Activated effector memory CD4-positive, alpha-beta T cell treated with Interleukin-2 at 50 U/mL for 16 hours (primary cell): ENCODE measurements around the gene INO80D.
"Not testable (repeated sequence)": the region's sequence is repeated elsewhere in the genome, so short reads cannot be mapped to it uniquely, and the experiment has no call there.

Experiments used
- DNase-seq: peaks from one replicate; pipeline ENCODE4 v3.0.0-alpha.2; 2020

INO80D gene

DNA sequence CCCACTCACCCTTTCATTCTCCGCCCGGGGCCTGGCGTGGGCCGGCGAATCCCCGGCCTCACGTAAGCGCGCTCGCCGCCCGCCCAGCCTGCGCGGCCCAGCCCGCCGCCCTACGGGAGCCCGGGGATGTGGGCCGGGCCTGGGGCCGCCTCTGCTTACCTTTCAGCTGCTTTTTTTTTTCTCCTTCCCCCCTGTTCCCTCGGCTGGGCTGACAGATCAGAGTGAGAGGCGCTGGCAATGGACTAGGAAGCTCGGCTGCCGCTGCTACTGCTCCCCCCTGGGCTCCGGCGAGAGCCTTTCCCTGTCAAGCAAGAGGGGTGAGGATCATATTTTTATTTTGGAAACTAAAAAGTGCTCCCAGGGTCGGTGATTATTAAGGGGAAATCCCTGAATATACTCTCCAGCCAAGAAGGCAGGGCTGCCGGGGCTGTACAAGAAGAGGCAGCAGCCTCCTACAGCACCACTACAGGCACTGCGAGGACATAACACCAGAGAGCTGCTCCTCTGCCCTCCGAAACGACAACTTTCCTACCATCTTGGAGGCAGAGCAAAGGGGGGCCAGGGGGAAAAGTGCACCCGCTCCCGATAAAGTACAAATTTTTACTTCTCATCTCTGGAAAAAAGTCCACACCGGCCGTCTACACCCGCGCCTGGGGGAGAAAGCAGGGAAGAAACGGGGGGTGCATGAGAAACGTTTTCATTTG lies at the start of gene INO80D:
Gene INO80D (minus strand): TSS at position 433 of the 704 bp plus-strand sequence. CDS start 23,158 bp downstream, outside the sequence.
- peak; percentile 69 for DNase-seq

DNA sequence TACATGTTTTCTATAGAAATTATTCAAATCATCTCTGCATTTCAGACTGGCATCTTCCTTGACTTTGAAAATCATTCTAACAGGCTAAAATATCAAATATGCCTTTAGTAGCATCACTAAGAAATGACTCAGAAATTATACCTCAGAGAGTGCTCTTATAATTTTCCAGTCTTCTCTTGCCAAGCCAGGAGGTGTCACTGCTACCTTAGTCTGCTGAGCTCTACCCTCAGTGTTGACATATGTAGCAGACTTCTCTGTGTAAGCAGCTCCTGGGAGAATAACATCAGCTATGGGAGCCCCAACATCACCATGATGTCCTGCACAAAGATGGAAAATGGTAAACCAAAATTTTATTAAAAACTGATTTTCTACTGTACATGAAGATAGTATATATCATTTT lies 41.7 kb upstream of the INO80D start:
- no peak for DNase-seq

- DNase-seq: no peak
Measured at GRCh38 chr2:206125901-206126300, 39.9 kb upstream of the INO80D start.

- not testable (repeated sequence) for DNase-seq
Measured at GRCh38 chr2:206122569-206122968, 36.6 kb upstream of the INO80D start.

- DNase-seq: no peak
Measured at GRCh38 chr2:206116278-206116677, 30.3 kb upstream of the INO80D start.

DNA sequence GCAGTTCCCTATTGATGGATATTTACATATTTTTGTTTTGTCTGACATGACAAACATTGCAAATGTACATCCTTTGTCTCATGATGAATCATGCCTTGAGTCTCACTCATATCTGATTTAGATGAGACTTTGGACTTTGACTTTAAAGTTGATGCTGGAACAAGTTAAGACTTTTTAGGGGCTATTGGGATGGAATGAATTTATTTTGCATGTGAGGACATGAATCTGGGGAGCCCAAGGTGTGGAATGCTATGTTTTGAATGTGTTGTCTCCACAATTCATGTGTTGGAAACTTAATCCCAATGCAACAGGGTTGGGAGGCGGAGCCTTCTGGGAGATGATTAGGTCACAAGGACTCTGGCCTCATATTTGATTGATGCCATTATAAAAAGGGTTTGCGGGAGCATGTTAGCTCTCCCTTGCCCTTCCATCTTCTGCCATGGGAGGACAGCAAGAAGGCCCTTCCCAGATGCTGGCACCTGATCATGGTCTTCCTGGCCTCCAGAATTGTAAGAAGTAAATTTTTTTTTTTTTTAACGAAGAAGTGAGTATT lies 29.1 kb upstream of the INO80D start:
- no peak for DNase-seq

GRCh38 chr2:206112846-206113547 lies 27.0 kb upstream of the INO80D start:
- DNase-seq: no peak

GRCh38 chr2:206112108-206112507 lies 26.1 kb upstream of the INO80D start:
- no peak for DNase-seq

DNA sequence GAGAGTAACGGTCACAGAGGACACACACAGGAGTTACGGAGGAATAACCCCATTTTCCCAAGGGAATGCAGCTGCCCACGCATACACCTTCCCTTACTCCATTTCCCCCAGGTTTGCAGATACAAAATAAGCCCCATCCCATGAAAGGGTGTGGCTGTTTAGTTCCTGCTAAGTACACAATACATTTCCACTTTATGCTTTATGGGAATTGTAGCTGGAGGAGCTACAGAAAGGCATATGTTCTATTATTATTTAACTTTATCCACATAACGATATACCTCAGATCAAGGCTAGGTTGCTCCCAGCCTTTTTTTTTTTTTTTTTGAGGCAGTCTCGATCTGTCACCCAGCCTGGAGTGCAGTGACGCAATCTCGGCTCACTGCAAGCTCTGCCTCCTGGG lies 22.7 kb upstream of the INO80D start:
- no peak for DNase-seq

- no peak for DNase-seq
Measured at GRCh38 chr2:206105541-206105940, 19.6 kb upstream of the INO80D start.

GRCh38 chr2:206105038-206105437 lies 19.1 kb upstream of the INO80D start:
- no peak for DNase-seq

DNA sequence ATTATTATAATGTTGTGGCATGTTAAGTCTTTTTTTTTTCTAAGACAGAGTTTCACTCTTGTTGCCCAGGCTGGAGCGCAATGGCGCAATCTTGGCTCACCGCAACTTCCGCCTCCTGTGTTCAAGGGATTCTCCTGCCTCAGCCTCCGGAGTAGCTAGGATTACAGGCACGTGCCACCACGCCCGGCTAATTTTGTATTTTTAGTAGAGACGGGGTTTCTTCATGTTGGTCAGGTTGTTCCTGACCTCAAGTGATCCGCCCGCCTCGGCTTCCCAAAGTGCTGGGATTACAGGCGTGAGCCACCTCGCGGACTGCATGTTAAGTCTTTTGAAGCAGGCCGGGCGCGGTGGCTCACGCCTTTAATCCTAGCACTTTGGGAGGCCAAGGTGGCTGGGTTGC lies 12.9 kb upstream of the INO80D start:
- DNase-seq: not testable (repeated sequence)

- no peak for DNase-seq
Measured at GRCh38 chr2:206098471-206098870, 12.5 kb upstream of the INO80D start.

DNA sequence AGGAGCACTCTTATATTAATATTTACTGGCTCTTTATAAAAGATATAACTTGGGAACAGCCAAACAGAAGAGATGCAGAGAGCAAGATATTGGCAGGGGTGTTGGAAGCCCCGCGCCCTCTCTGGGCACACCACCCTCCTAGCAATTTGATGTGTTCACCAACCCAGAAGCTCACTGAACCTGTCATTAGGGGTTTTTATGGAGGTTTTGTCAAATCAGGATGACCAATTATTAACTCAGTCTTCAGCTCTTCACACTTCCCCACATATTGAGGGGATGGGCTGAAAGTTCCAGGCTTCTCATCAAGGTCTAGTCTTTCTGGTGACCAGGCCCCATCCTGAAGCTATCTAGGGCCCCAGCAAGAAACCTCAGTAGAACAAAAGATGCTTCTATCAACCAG lies 10.9 kb upstream of the INO80D start:
- no peak for DNase-seq

DNA sequence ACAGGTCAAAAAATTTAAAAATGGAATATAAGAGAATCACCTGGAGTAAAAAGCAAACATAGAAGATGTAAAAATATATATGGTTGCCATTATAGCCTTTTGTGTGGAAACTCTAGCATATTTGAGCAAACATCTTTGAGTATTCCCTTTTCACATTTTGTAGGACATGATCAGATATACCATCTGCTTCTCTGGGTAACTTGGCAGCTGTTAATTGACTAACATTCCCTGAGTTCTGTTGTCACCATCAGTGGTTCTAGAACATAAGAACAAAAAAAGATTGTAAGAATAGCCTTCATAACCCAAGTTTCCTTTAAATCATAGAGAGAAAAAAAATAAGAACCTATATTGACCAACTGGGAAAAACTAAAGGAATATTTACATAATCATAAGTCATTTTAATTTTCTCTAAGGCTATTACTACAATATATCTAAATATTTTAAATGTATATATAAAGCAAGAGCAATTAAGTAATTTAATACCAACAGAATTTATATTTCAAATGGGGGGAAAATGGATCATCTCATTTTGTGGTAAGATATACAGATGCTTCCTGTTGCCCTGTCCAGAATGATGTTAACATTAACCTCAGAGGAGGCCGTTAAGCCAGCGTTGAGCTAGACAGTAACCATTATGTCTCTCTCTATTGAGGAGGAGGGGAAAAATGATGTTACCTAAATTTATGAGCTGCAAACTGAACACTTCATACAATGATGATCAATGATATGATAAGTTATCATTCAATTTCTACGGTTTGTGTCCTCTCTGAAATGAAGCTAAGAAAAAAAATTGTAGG lies 9.8 kb upstream of the INO80D start:
- DNase-seq: no peak

- no peak for DNase-seq
Measured at GRCh38 chr2:206092297-206092696, 6.3 kb upstream of the INO80D start.

DNA sequence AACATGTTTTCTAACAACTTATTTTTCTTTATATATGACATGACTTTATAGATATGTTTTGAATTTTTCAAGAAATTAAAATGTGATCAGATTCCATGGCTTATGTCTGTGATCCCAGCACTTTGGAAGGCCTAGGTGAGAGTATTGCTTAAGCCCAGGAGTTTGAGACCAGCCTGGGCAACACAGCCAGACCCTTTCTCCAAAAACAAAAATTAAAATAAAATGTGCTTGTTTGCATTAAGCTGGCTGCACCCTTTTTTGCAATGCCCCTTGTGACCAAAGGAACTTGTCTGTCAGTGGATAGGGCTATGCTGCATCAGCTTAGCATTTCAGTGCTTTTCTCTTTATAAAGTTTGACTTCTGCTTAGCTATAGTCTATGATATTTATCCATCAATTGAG lies 2.3 kb upstream of the INO80D start:
- no peak for DNase-seq

DNA sequence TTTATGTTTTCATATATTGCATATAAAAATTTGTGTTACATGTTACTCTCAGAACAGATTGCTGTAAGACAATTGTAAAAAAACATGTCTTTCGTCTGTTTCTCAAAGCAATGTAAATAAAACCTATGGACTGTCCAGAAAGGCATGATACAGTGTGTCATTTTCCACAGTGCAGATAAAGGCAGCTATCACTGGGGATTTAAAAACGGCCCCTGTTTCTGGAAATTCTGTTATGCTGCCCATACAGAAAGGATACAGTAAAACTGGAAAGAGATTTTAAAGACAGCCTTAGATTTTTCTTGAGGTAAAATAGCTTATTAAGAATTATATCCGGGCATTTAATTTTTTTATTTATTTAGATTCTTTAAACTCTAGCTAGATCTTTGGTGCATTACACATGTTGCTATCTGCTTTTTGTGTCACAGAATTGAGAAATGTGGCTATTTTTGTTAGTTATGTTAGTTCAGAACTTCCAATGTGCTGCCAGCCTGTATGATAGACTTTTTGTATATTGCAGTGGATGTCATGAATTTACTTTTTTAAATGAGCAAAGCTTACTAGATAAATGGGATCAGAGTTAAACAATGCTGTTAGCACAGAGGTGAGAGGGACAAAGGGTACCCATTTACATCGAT lies 859 bp upstream of the INO80D start:
- no peak for DNase-seq

DNA sequence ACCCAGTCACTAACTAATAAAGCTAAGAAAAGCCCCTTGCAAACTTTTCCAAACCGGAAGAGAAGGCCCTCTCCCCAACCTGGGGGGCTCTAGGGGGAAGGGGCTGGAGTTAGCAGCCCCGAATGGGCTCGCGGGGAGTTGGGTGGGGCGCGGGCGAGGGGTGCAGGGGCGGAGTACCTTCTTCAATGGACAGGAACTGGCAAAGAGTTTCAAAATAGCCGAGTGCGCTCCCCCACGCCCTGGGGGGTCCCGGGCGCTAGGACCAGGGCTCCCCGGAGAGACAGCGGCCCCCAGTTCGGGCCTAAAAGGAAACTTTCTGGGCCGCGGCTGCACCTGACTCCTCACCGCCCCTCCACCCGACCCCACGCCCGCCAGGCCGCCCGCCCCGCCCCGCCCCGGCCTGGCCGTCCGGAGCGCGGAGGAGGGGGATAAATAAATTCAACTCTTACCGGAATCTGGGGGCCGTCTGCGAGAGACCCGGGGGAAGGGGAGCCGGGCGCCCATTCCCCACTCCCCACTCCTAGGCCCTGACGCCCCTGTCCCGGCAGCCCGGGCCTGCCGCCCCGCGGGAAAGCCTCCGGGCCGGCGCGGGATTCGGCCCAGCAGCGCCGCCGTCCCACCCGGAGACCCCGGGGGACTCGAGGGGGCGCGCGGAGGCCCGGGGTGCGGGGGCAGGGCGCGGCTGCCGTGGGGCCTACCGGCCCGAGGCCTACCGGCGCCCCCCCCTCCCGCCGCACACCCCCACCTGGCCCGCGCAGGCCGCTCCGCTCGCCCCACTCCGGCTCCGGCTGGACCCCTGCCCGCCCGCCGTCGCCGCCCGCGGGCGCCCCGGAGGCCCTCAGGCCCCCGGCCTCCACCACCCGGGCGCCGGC lies 868 bp downstream of the INO80D start:
- peak; percentile 45 for DNase-seq

GRCh38 chr2:206084439-206084869 lies 1.5 kb downstream of the INO80D start:
- DNase-seq: peak; percentile 14

DNA sequence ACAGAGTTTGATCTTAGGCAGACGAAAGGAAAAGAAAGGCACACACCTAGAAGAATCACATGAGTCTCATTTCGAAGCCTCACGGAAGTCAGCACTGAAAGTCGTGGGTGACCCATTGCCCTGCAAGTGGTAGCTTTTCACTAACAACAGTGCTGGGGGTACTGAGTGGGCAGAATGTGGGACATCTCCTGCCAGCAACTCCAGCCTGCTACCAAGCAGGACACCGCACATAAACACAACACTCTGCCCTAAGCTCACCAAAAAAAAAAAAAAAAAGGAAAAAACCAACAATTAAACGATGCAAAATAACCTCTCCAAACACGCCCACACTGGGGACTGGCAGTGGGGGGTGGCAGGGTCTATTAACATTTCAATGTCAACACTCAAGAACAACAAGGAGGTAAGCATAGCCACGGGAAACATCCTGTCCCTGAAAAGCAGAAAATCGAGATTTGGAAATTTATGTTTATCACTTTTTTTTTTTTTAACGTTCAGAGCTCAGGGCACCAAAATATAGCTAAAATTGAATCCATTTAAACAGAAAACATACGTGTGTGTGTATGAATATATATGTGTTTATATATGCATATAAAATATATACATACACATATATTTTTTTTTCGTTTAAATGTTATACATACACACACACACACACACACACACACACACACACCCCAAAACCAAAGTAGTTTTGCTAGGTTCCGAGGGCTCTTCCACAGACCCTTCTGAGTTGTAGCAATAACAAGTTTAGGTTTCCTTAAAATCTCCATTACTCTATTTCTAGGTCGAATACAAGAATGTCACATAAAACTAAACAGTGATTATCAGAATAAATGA lies 2.2 kb downstream of the INO80D start:
- DNase-seq: no peak
